ENCODE results near the gene EIF2B2. TPM values are rescaled to one million over a fixed set of nuclear protein-coding genes. Genes with fewer than 3 reads are reported as not detected.

The EIF2B2 gene
- total RNA-seq, 1 experiment from 2014 or later: 48.3 TPM

GRCh38 chr14:74961238-74961911 lies 41.3 kb upstream of the EIF2B2 start:
- H3K4me3 Mint-ChIP-seq: no peak overlapping the region
- Histone ChIP-seq H3K18ac (ENCODE audit: insufficient read length, low read depth, low read length) (no peak overlapping the region), H2BK20ac (ENCODE audit: low read depth, low read length, poor library complexity, severe bottlenecking) (no peak overlapping the region), H3K79me2 (ENCODE audit: insufficient read depth, low read length) (no peaks in the 10 kb centered on the region), H2BK12ac (ENCODE audit: insufficient read length, low read depth, low read length) (no peak overlapping the region), H3K9ac (ENCODE audit: extremely low read depth, insufficient read length, low read length) (no peak overlapping the region), H3K27ac (ENCODE audit: insufficient read length, low read depth, low read length) (no peak overlapping the region), H3K9me3 (ENCODE audit: control insufficient read depth, low read depth, low read length) (no peaks in the 10 kb centered on the region), H2BK15ac (ENCODE audit: low read depth, low read length) (no peak overlapping the region), H3K79me1 (ENCODE audit: insufficient read depth, low read depth, low read length, poor library complexity, severe bottlenecking) (no peaks in the 10 kb centered on the region), H2BK120ac (ENCODE audit: low read depth, low read length, poor library complexity, severe bottlenecking) (no peak overlapping the region), H3K4ac (ENCODE audit: low read depth, low read length) (no peak overlapping the region), H3K14ac (ENCODE audit: insufficient read depth, low read length) (no peak overlapping the region), H3K23ac (ENCODE audit: insufficient read length, low read depth, low read length) (no peak overlapping the region), H2AK5ac (ENCODE audit: insufficient read length, low read length) (no peak overlapping the region), H3K27me3 (ENCODE audit: insufficient read depth, low read length) (no peaks in the 10 kb centered on the region), H2BK5ac (ENCODE audit: insufficient read length, low read length) (no peak overlapping the region), H3T11ph (ENCODE audit: low read length) (no peak overlapping the region), H4K5ac (ENCODE audit: insufficient read length, low read depth, low read length) (no peak overlapping the region), H3K4me1 (ENCODE audit: insufficient read depth, low read length) (no peaks in the 10 kb centered on the region), H3K4me2 (ENCODE audit: insufficient read depth, insufficient read length, low read length) (no peak overlapping the region), H3K23me2 (ENCODE audit: insufficient read length, low read depth, low read length, poor library complexity, severe bottlenecking) (no peaks in the 10 kb centered on the region), H3K56ac (ENCODE audit: insufficient read length, low read depth, low read length) (no peak overlapping the region), H4K8ac (replicated peaks; ENCODE audit: insufficient read length, low read depth, low read length) (no peak overlapping the region), H4K20me1 (ENCODE audit: control insufficient read depth, insufficient read depth, insufficient read length) (no peaks in the 10 kb centered on the region), H2AFZ (ENCODE audit: low read length) (no peak overlapping the region), H4K91ac (ENCODE audit: insufficient read length, low read depth, low read length) (no peak overlapping the region)
- no CpG with 5 or more reads among the region's 5 CpGs for WGBS (ENCODE audit: extremely low coverage, insufficient read length, low lambda C conversion rate)
- no peak for TF ChIP-seq CTCF (conservative IDR thresholded peaks at IDR 0.05)
- H3K27me3 Mint-ChIP-seq (ENCODE audit: low read depth): peaks cover 12% of the 10 kb centered on the region
- no peaks in the 10 kb centered on the region; a peak in 1 of 7 replicates for H3K36me3 Mint-ChIP-seq (ENCODE audit: insufficient read depth in 1 of 3, low read depth in 3 of 3)
- DNase-seq: no peak
- H3K4me1 Mint-ChIP-seq: peaks cover 9 to 14% of the 10 kb centered on the region in 2 experiments
- H3K27ac Mint-ChIP-seq: no peak overlapping the region; a peak in 1 of 7 replicates
- no peaks in the 10 kb centered on the region for H3K9me3 Mint-ChIP-seq

Measured in H9 (cell line).